Endometrial microvascular endothelial cells (primary cell): ENCODE data around the gene MRPL1. TPM values are rescaled to one million over a fixed set of nuclear protein-coding genes. Genes with fewer than 3 reads are reported as not detected.
"Not testable (repeated sequence)": the region's sequence is repeated elsewhere in the genome, so short reads cannot be mapped to it uniquely, and the experiment has no call there.

Source experiments
- in situ Hi-C: cut with HindIII; loops from 2 replicates; pipeline ENCODE4 v1.10.0; 2017; ENCODE audit warnings: low sequenced_read_pairs, low pct_unique_long_range_greater_than_20kb; ENCODE audit errors: inconsistent ontology term
- total RNA-seq: library from RNA; depleted of rRNA; stranded (reverse); fragments of >200 nt; gene quantifications from one replicate; pipeline ENCODE4 v1.2.3, GENCODE V29; 2015; ENCODE audit errors: inconsistent ontology term

MRPL1 gene
- total RNA-seq, 1 donor from 2014 or later: 34.8 TPM

GRCh38 chr4:77905651-77906263, 43.1 kb downstream of the MRPL1 start:
- in situ Hi-C loops: no loop called here

GRCh38 chr4:77910676-77911075, 48.0 kb downstream of the MRPL1 start:
- in situ Hi-C loops: no loop called here

- in situ Hi-C loops: no loop called here
Observed at GRCh38 chr4:77911091-77911490, 48.5 kb downstream of the MRPL1 start.

GRCh38 chr4:77911842-77912450, 49.3 kb downstream of the MRPL1 start:
- in situ Hi-C loops: no loop called here

- in situ Hi-C loops: no loop called here
Observed at GRCh38 chr4:77913348-77913747, 50.7 kb downstream of the MRPL1 start.

- in situ Hi-C loops: no loop called here
Observed at GRCh38 chr4:77917075-77917474, 54.4 kb downstream of the MRPL1 start.

- in situ Hi-C loops: no loop called here
Observed at GRCh38 chr4:77917601-77918000, 55.0 kb downstream of the MRPL1 start.

- in situ Hi-C loops: no loop called here
Observed at GRCh38 chr4:77920371-77920770, 57.7 kb downstream of the MRPL1 start.

GRCh38 chr4:77921701-77922100, 59.1 kb downstream of the MRPL1 start:
- in situ Hi-C loops: no loop called here

- in situ Hi-C loops: no loop called here
Observed at GRCh38 chr4:77922158-77923094, 59.8 kb downstream of the MRPL1 start.

GRCh38 chr4:77927991-77928925, 65.6 kb downstream of the MRPL1 start:
- in situ Hi-C loops: no loop called here

GRCh38 chr4:77930154-77930639, 67.6 kb downstream of the MRPL1 start:
- in situ Hi-C loops: no loop called here

- in situ Hi-C loops: no loop called here
Observed at GRCh38 chr4:77930876-77931275, 68.2 kb downstream of the MRPL1 start.

- in situ Hi-C loops: no loop called here
Observed at GRCh38 chr4:77931452-77932135, 69.0 kb downstream of the MRPL1 start.

- in situ Hi-C loops: no loop called here
Observed at GRCh38 chr4:77938560-77938959, 75.9 kb downstream of the MRPL1 start.

- in situ Hi-C loops: not testable (repeated sequence)
Observed at GRCh38 chr4:77945929-77946328, 83.3 kb downstream of the MRPL1 start.

GRCh38 chr4:77950203-77950602, 87.6 kb downstream of the MRPL1 start:
- in situ Hi-C loops: no loop called here

GRCh38 chr4:77952457-77952856, 89.8 kb downstream of the MRPL1 start:
- in situ Hi-C loops: no loop called here
